Measurements from ENCODE around the gene AMMECR1L. TPM values are rescaled to one million over a fixed set of nuclear protein-coding genes. Genes with fewer than 3 reads are reported as not detected.
"Not testable (repeated sequence)": the region's sequence is repeated elsewhere in the genome, so short reads cannot be mapped to it uniquely, and the experiment has no call there.

Gene AMMECR1L
- total RNA-seq, 1 experiment from 2014 or later, result 28.8 TPM

DNA sequence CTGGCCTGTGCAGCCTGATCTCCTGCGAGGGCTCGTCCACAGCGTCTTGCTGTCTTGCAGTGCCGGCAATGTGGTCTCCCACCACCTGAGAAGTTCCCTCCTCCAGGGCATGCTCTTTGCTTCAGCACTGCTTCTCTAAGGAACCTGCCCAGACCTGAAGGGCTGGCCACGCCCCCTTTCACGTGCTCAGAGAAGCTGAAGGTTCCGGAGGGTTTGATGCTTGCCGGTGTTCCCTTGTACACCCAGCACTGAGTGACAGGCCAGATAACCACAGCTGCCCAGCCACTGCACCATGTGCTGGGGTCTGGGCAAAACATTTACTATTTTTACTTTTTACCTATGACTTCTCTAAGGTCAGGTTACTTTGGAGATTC is 26.1 kb downstream of the AMMECR1L start:
- peak; percentile 30 for DNase-seq (ENCODE audit: low read depth, low spot score)
- in situ Hi-C loops (cut with HindIII; ENCODE audit: low pct_unique_long_range_greater_than_20kb, low sequenced_read_pairs), result no loop called here

DNA sequence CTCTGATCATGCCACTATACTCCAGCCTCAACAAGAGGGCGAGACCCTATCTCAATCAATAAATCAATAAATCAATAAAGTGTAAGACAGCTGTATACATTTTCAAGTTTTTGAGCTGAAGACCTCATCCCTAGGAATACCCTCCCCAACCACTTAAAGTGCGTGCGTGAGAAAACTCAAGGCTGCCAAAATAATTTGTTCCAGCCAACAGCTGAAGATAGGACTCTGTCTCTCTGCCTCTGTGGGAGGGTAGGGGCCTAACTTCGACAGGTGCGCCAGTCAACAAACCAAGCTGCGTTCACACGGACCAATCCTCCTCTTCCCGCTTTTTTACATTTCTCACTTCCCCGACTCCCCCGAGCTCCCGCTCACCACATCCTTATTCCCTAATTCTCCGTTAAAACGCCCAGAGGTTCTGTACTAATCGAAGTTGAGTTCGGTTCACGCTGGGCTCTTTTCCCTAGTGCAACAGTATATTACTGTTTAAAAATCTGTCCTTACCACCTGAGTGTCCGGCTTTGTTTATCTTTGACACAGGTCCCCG is 28.4 kb downstream of the AMMECR1L start:
- in situ Hi-C loops (cut with HindIII; ENCODE audit: low pct_unique_long_range_greater_than_20kb, low sequenced_read_pairs), result no loop called here
- DNase-seq (ENCODE audit: low read depth, low spot score), result no peak

DNA sequence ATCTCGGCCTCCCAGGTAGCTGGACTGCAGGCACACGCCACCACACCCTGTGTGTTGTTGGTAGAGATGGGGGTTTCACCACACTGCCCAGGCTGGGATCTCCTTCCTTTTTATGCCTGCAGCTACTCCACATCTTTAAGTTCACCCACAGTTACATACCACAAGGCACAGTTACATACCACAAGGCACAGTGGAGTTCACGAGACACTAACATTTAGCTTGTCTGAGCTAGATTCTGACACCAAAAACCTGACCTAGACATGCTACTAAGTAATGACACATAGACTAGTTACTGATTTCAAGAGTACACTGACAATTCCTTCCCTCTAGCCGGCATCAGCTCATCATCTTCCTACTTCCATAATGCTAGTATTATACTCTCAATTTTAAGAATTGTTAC is 32.1 kb downstream of the AMMECR1L start:
- DNase-seq (ENCODE audit: low read depth, low spot score), result no peak
- in situ Hi-C loops (cut with HindIII; ENCODE audit: low pct_unique_long_range_greater_than_20kb, low sequenced_read_pairs), result no loop called here

DNA sequence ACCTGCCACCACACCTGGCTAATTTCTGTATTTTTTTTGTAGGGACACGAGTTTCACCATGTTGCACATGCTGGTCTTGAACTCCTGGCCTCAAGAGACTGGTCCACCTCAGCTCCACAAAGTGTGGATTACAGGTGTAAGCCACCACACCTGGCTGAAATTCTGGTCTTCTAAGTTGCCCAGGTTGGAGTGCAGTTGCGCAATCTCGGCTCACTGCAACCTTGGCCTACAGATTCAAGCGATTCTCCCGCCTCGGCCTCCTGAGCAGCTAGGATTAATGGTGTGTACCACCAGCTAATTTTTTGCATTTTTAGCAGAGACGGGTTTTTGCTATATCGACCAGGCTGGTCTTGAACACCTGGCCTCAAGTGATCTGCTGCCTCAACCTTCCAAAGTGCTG is 33.4 kb downstream of the AMMECR1L start:
- in situ Hi-C loops (cut with HindIII; ENCODE audit: low pct_unique_long_range_greater_than_20kb, low sequenced_read_pairs), result no loop called here
- no peak for DNase-seq (ENCODE audit: low read depth, low spot score)

- in situ Hi-C loops (cut with HindIII; ENCODE audit: low pct_unique_long_range_greater_than_20kb, low sequenced_read_pairs), result no loop called here
- DNase-seq (ENCODE audit: low read depth, low spot score), result no peak
These were observed 37.8 kb downstream of the AMMECR1L start for GRCh38 chr2:127847931-127848330.

DNA sequence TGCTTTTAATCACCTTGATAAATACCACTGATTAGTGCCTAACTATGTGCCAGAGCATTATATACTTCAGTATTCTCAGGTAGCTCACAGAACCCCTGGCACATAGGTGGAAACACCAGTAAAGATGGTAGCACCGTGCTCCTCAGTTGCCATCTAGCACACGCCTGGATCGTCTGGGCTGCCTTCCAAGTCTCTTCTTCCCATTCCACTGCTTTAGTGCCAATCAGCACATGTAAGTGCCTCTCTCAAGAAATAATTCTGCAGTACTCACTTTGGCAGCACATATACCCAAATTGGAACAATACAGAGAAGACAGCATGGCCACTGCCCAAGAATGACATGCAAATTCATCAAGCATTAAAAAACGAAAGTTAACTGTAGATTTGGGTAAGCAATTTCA is 40.8 kb downstream of the AMMECR1L start:
- in situ Hi-C loops (cut with HindIII; ENCODE audit: low pct_unique_long_range_greater_than_20kb, low sequenced_read_pairs), result no loop called here
- DNase-seq (ENCODE audit: low read depth, low spot score), result no peak

GRCh38 chr2:127843677-127844076 is 42.1 kb downstream of the AMMECR1L start:
- in situ Hi-C loops (cut with HindIII; ENCODE audit: low pct_unique_long_range_greater_than_20kb, low sequenced_read_pairs), result no loop called here

DNA sequence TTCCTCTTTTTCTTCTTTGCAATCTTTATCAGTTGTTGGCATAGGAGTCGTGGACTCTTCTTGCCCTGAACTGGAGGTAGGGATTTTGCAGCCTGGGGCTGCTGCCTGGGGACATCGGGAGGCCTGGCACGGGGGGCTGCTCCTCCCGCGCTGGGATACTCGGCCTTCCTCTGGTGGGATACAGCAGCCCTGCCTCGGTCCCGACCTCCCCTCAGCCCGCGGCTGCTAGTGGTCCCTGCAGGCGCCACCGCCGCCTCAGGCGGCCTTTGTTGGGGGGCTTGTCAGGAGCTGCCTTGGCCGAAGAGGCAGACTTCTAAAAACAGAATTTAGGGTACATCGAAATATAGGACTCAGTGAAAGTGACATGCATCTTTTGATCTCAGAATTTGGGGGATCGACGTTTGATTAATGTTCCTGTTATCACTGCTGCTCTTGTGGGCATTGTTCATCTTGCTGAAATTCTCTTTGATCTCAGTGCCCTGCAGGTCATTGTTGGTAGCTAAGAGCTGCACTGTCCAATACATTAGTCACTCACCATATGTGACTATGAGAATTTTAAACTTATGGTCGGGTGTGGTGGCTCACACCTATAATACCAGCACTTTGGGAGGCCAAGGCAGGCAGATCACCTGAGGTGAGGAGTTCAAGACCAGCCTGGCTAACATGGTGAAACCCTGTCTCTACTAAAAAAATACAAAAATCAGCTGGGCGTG is 44.1 kb downstream of the AMMECR1L start:
- DNase-seq (ENCODE audit: low read depth, low spot score), result no peak
- in situ Hi-C loops (cut with HindIII; ENCODE audit: low pct_unique_long_range_greater_than_20kb, low sequenced_read_pairs), result no loop called here

More at GRCh38 chr2:127843677-127844076, 42.1 kb downstream of the AMMECR1L start:
- DNase-seq (ENCODE audit: low read depth, low spot score), result no peak

- in situ Hi-C loops (cut with HindIII; ENCODE audit: low pct_unique_long_range_greater_than_20kb, low sequenced_read_pairs), result no loop called here
- DNase-seq (ENCODE audit: low read depth, low spot score), result no peak
These were observed 44.9 kb downstream of the AMMECR1L start for GRCh38 chr2:127840893-127841292.

DNA sequence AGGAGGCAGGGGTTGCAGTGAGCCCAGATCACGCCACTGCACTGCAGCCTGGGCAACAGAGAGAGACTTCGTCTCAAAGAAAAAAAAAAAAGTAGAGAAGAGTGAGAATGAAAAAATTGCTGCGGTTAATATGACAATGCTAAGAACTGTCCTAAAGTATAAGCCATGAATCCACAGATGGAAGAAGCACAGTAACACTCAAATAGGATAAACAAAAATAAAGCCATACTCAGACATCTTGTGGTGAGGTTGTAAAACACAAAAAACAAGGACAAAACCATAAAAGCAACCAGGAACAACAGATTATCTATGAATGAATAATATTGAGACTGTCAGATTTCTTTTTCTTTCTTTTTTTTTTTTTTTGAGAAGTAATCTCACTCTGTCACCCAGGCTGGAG is 50.8 kb downstream of the AMMECR1L start:
- in situ Hi-C loops (cut with HindIII; ENCODE audit: low pct_unique_long_range_greater_than_20kb, low sequenced_read_pairs), result no loop called here
- DNase-seq (ENCODE audit: low read depth, low spot score), result no peak

DNA sequence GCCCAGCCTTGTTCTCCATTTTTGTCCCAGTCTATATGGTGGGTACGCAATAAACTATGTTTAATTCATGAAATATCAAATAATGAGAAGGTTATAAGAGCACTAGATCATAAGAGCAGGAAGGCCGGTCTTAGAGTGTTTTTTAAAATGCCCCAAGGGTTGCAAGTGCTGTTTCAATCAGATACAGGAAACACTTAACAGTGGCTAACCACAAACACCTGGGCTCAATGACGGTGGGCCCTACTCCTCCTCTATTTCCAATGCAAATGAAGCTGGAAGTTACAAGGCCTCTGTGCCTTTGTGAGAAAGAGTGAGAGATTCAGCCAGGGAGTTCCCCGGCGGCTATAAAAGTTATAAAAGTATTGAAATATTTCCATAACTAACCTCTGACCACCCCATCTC is 55.9 kb downstream of the AMMECR1L start:
- in situ Hi-C loops (cut with HindIII; ENCODE audit: low pct_unique_long_range_greater_than_20kb, low sequenced_read_pairs), result no loop called here

GRCh38 chr2:127826708-127827107 is 59.0 kb downstream of the AMMECR1L start:
- in situ Hi-C loops (cut with HindIII; ENCODE audit: low pct_unique_long_range_greater_than_20kb, low sequenced_read_pairs), result not testable (repeated sequence)

More for the DNA sequence above, 55.9 kb downstream of the AMMECR1L start:
- no peak for DNase-seq (ENCODE audit: low read depth, low spot score)

GRCh38 chr2:127826047-127826446 is 59.7 kb downstream of the AMMECR1L start:
- DNase-seq (ENCODE audit: low read depth, low spot score), result no peak
- in situ Hi-C loops (cut with HindIII; ENCODE audit: low pct_unique_long_range_greater_than_20kb, low sequenced_read_pairs), result no loop called here

More at GRCh38 chr2:127826708-127827107, 59.0 kb downstream of the AMMECR1L start:
- not testable (repeated sequence) for DNase-seq (ENCODE audit: low read depth, low spot score)

DNA sequence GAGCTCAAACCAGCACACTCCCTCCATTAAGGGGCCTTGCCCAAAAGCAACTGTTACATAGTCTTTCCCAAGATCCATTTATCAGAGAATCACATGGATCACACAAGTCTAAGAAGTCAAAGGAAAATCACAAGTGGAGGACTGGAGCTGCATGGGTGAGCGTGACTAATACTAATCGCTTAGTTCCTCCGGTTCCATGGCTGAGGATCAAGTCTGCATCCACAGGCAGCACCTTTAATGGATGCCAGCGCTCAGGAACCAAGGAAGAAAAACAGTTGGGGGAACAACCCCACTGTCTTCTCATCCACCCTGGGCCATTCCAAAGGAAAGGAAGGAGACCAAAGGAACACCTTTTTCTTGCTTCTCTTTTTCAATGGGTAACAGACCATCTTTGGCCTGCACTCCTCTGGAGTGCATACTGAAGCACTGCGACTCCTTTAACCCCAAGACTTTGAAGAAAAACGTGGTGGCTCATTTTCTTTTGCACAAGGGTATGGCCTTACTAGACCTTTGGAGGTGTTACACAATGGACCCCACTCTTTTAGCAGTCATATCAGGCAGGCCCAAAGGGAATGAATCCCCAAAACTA is 65.6 kb downstream of the AMMECR1L start:
- in situ Hi-C loops (cut with HindIII; ENCODE audit: low pct_unique_long_range_greater_than_20kb, low sequenced_read_pairs), result no loop called here
- no peak for DNase-seq (ENCODE audit: low read depth, low spot score)

GRCh38 chr2:127818794-127819425 is 66.8 kb downstream of the AMMECR1L start:
- in situ Hi-C loops (cut with HindIII; ENCODE audit: low pct_unique_long_range_greater_than_20kb, low sequenced_read_pairs), result no loop called here
- DNase-seq (ENCODE audit: low read depth, low spot score), result peak; percentile 81

GRCh38 chr2:127818241-127818640 is 67.5 kb downstream of the AMMECR1L start:
- DNase-seq (ENCODE audit: low read depth, low spot score), result no peak
- in situ Hi-C loops (cut with HindIII; ENCODE audit: low pct_unique_long_range_greater_than_20kb, low sequenced_read_pairs), result no loop called here

DNA sequence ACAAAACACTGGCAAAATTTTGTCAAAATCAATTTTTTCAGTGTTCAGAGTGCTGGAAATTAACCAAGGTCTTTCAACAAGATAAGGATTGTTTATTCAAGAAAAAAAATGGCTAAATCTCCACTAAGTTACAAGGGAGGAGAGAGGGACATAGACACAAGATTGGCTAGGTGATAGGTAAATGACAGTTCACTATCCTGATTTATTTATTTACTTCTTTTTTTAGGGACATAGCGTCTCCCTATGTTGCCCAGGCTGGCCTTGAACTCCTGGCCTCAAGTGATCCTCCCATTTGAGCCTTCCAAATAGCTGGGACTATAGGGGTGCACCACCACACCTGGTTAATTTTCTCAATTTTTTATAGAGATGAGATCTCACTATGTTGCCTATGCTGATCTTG is 71.1 kb downstream of the AMMECR1L start:
- DNase-seq (ENCODE audit: low read depth, low spot score), result no peak
- in situ Hi-C loops (cut with HindIII; ENCODE audit: low pct_unique_long_range_greater_than_20kb, low sequenced_read_pairs), result no loop called here

- DNase-seq (ENCODE audit: low read depth, low spot score); in situ Hi-C loops (cut with HindIII; ENCODE audit: low pct_unique_long_range_greater_than_20kb, low sequenced_read_pairs): not testable (repeated sequence)
These were observed 73.3 kb downstream of the AMMECR1L start for GRCh38 chr2:127812441-127812840.
